Neural cell (in vitro differentiated cells): ENCODE data around the gene FNDC1. TPM values are rescaled to one million over a fixed set of nuclear protein-coding genes. Genes with fewer than 3 reads are reported as not detected.

Experiments
- H2AFZ ChIP-seq: fragments of 200-600, 300-800 bp; sonication (generic), shearing (Covaris generic); 2 replicates; pipeline ENCODE4 v1.6.0; 2014; ENCODE audit warnings: low read depth, mild to moderate bottlenecking, antibody characterized with exemption, low read length, moderate library complexity
- H3F3A ChIP-seq: fragments of 200-600 bp; shearing (Covaris generic); 2 replicates; pipeline ENCODE4 v1.6.1; 2016; ENCODE audit warnings: mild to moderate bottlenecking, moderate library complexity, mixed read lengths, antibody characterized with exemption, low read length; ENCODE audit not compliant: insufficient read depth, poor library complexity, severe bottlenecking
- H3K27ac ChIP-seq: fragments of 200-600, 300-800 bp; sonication (generic), shearing (Covaris generic); 2 replicates; pipeline ENCODE4 v1.5.1; 2014; ENCODE audit warnings: mild to moderate bottlenecking, low read length, moderate library complexity
- H3K27me3 ChIP-seq: fragments of 300-800, 200-600 bp; sonication (generic), shearing (Covaris generic); 2 replicates; pipeline ENCODE4 v1.6.0; 2014; ENCODE audit warnings: mild to moderate bottlenecking, low read depth, low read length, moderate library complexity; ENCODE audit not compliant: insufficient read depth
- H3K36me3 ChIP-seq: fragments of 300-800, 200-600 bp; sonication (generic), shearing (Covaris generic); 2 replicates; pipeline ENCODE4 v1.5.1; 2014; ENCODE audit warnings: mild to moderate bottlenecking, antibody characterized with exemption, low read length, moderate library complexity; ENCODE audit not compliant: insufficient read depth
- H3K4me2 ChIP-seq: fragments of 300-800, 200-600 bp; sonication (generic), shearing (Covaris generic); 2 replicates; pipeline ENCODE4 v1.6.0; 2014; ENCODE audit warnings: mild to moderate bottlenecking, low read length
- H3K4me3 ChIP-seq: fragments of 300-800, 200-600 bp; sonication (generic), shearing (Covaris generic); 2 replicates; pipeline ENCODE4 v1.5.1; 2014; ENCODE audit warnings: mild to moderate bottlenecking, low read length, moderate library complexity
- H3K79me2 ChIP-seq: fragments of 200-600 bp; shearing (Covaris generic); replicated peaks from 2 replicates; pipeline ENCODE4 v1.6.0; 2014; ENCODE audit warnings: mild to moderate bottlenecking, low read length, moderate library complexity; ENCODE audit not compliant: insufficient read depth
- H3K9ac ChIP-seq: fragments of 300-800, 200-600 bp; sonication (generic), shearing (Covaris generic); 2 replicates; pipeline ENCODE4 v1.6.1; 2016; ENCODE audit warnings: mild to moderate bottlenecking, low read length, mixed read lengths
- H3K9me2 ChIP-seq: fragments of 200-600 bp; shearing (Covaris generic); 2 replicates; pipeline ENCODE4 v1.6.1; 2016; ENCODE audit warnings: mild to moderate bottlenecking, low read length, mixed read lengths; ENCODE audit not compliant: insufficient read depth
- H3K9me3 ChIP-seq: fragments of 200-600, 300-800 bp; sonication (generic), shearing (Covaris generic); 2 replicates; pipeline ENCODE4 v1.6.1; 2016; ENCODE audit warnings: mild to moderate bottlenecking, mixed run types, low read length, moderate library complexity, mixed read lengths
- H4K20me1 ChIP-seq: fragments of 200-600 bp; shearing (Covaris generic); 2 replicates; pipeline ENCODE4 v1.6.1; 2016; ENCODE audit warnings: mild to moderate bottlenecking, mixed run types; ENCODE audit not compliant: insufficient read depth
- CTCF ChIP-seq: fragments of 450-650 bp; IDR thresholded peaks from 2 replicates; pipeline ENCODE4 v1.5.1; 2014; ENCODE audit warnings: antibody characterized with exemption, mild to moderate bottlenecking, moderate library complexity; ENCODE audit not compliant: poor library complexity, severe bottlenecking
- EP300 ChIP-seq: fragments of 450-650 bp; conservative IDR thresholded peaks from 2 replicates; pipeline ENCODE4 v1.6.1; 2014; ENCODE audit warnings: antibody characterized with exemption, mild to moderate bottlenecking, moderate library complexity; ENCODE audit not compliant: poor library complexity, severe bottlenecking
- EZH2 ChIP-seq: fragments of 200-600, 300-800 bp; shearing (Covaris generic), sonication (generic); IDR thresholded peaks from 2 replicates; pipeline ENCODE4 v1.6.1; 2014; ENCODE audit warnings: antibody characterized with exemption, low read length, borderline replicate concordance, mild to moderate bottlenecking; ENCODE audit not compliant: insufficient read depth, poor library complexity, severe bottlenecking
- MXI1 ChIP-seq: fragments of 450-650 bp; conservative IDR thresholded peaks from 2 replicates; pipeline ENCODE4 v1.6.1; 2014; ENCODE audit warnings: antibody characterized with exemption, mild to moderate bottlenecking; ENCODE audit not compliant: poor library complexity, severe bottlenecking
- POLR2AphosphoS5 ChIP-seq: IDR thresholded peaks from 2 replicates; pipeline ENCODE4 v1.6.1; 2012
- RAD21 ChIP-seq: fragments of 450-650 bp; conservative IDR thresholded peaks from 2 replicates; pipeline ENCODE4 v1.6.1; 2014; ENCODE audit warnings: antibody characterized with exemption, mild to moderate bottlenecking, moderate library complexity
- REST ChIP-seq: IDR thresholded peaks from 2 replicates; pipeline ENCODE4 v1.6.1; 2012; ENCODE audit warnings: borderline replicate concordance
- SMC3 ChIP-seq: fragments of 450-650 bp; conservative IDR thresholded peaks from 2 replicates; pipeline ENCODE4 v1.6.1; 2014; ENCODE audit warnings: antibody characterized with exemption, mild to moderate bottlenecking, moderate library complexity; ENCODE audit not compliant: poor library complexity
- TAF1 ChIP-seq: IDR thresholded peaks from 2 replicates; pipeline ENCODE4 v1.6.1; 2012; ENCODE audit warnings: low read depth
- polyA plus RNA-seq: library from polyadenylated mRNA; depleted of rRNA; stranded (reverse); fragments of >200 nt; gene quantifications from 2 replicates; pipeline ENCODE4 v1.2.3, GENCODE V29; 2014

Gene FNDC1
- polyA plus RNA-seq, 1 donor from 2014 or later: not detected

GRCh38 chr6:159302594-159302992 is 133.4 kb downstream of the FNDC1 start:
- Histone ChIP-seq H3K9me3 (no peaks in the 10 kb centered on the region), H3F3A (no peaks in the 10 kb centered on the region), H3K9me2 (no peaks in the 10 kb centered on the region), H3K79me2 (no peaks in the 10 kb centered on the region), H3K4me3 (no peak overlapping the region), H3K27me3 (no peaks in the 10 kb centered on the region), H4K20me1 (no peaks in the 10 kb centered on the region), H3K4me2 (no peak overlapping the region), H3K27ac (no peak overlapping the region), H3K36me3 (no peaks in the 10 kb centered on the region), H3K9ac (no peak overlapping the region), H2AFZ (no peak overlapping the region)
- no peak for TF ChIP-seq MXI1
- TF ChIP-seq EZH2: no peak

DNA sequence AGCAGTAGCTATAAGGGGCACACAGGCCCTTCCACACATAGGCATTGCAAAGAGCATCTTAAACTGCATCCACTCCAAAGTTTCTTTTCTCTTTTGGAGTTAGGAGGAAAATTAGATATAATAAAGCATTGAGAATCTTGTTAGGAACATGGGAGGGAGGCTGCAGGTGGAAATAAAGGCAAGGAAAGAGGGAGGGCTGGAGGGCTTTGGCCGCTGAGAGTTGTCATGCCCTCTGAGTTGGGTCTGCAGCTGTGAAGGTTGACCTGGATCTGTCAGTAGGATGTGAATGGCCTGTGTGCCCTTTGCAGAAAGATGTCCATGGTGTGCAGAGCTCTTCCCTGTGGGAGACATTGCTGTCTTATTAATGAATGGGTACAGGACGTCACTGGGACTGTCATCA is 134.0 kb downstream of the FNDC1 start:
- H2AFZ ChIP-seq: no peak overlapping the region
- H3K27me3 ChIP-seq: no peaks in the 10 kb centered on the region
- H3K9ac ChIP-seq: no peak overlapping the region
- H3K36me3 ChIP-seq: no peaks in the 10 kb centered on the region
- H3K9me3 ChIP-seq: no peaks in the 10 kb centered on the region
- no peaks in the 10 kb centered on the region for H4K20me1 ChIP-seq
- no peak overlapping the region for H3K4me2 ChIP-seq
- H3F3A ChIP-seq: no peaks in the 10 kb centered on the region
- no peaks in the 10 kb centered on the region for H3K79me2 ChIP-seq
- H3K27ac ChIP-seq: no peak overlapping the region
- H3K9me2 ChIP-seq: no peaks in the 10 kb centered on the region
- TF ChIP-seq REST (no peak), MXI1 (no peak), EZH2 (no peak), RAD21 (no peak), POLR2AphosphoS5 (no peak), SMC3 (no peak), CTCF (no peak), EP300 (no peak), TAF1 (no peak)
- no peak overlapping the region for H3K4me3 ChIP-seq

DNA sequence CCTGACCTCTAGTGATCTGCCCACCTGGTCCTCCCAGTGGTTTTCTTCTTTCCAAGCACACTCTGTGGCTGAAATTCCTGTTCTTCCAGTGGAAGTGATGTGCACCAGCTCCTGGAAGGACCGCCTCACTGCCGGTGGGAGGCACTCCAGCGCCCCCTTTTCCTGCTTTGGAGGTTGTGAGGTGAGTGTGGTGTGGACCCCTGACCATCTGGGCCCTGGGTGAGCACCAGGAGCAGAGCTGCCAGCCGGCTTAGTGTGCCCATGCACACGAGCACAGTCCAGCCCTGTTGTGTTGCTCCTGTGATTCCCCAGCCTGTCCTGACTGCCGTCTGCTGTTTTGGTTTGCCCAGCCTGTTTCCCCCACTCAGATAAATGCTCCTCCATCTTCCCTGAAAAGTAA is 134.6 kb downstream of the FNDC1 start:
- Histone ChIP-seq H3K4me2 (no peak overlapping the region), H2AFZ (no peak overlapping the region), H3K79me2 (no peaks in the 10 kb centered on the region), H3K9ac (no peak overlapping the region), H3K27ac (no peak overlapping the region), H3K9me2 (no peaks in the 10 kb centered on the region), H3K9me3 (no peaks in the 10 kb centered on the region), H3F3A (no peaks in the 10 kb centered on the region), H4K20me1 (no peaks in the 10 kb centered on the region), H3K27me3 (no peaks in the 10 kb centered on the region), H3K36me3 (no peaks in the 10 kb centered on the region), H3K4me3 (no peak overlapping the region)
- no peak for TF ChIP-seq TAF1
- no peak for TF ChIP-seq REST
- no peak for TF ChIP-seq EZH2
- TF ChIP-seq RAD21: no peak
- TF ChIP-seq SMC3: no peak
- TF ChIP-seq POLR2AphosphoS5: no peak
- TF ChIP-seq CTCF: no peak
- no peak for TF ChIP-seq MXI1
- no peak for TF ChIP-seq EP300
